H9 (cell line): ENCODE results near the gene PF4V1. TPM values are rescaled to one million over a fixed set of nuclear protein-coding genes. Genes with fewer than 3 reads are reported as not detected.
A peak's percentile ranks its signal among the peaks of the same experiment; 100 is the strongest.

Source experiments
- DNase-seq: peaks from one replicate; pipeline ENCODE4 v3.0.0-alpha.2; 2017
- H2AFZ ChIP-seq: one replicate; pipeline ENCODE4 v1.6.1; 2013; ENCODE audit warnings: mild to moderate bottlenecking, low read length, control low read depth, moderate library complexity
- H2AK5ac ChIP-seq: 2 replicates; pipeline ENCODE4 v1.6.1; 2013; ENCODE audit warnings: low read length, control low read depth, mixed read lengths; ENCODE audit not compliant: insufficient read length
- H2BK120ac ChIP-seq: one replicate; pipeline ENCODE4 v1.6.1; 2013; ENCODE audit warnings: low read depth, mild to moderate bottlenecking, low read length, control low read depth, inconsistent platforms; ENCODE audit not compliant: poor library complexity, severe bottlenecking
- H2BK12ac ChIP-seq: 2 replicates; pipeline ENCODE4 v1.6.1; 2013; ENCODE audit warnings: low read length, control low read depth, mixed read lengths, low read depth; ENCODE audit not compliant: insufficient read length
- H2BK15ac ChIP-seq: 2 replicates; pipeline ENCODE4 v1.6.1; 2013; ENCODE audit warnings: low read depth, low read length, control low read depth
- H2BK20ac ChIP-seq: one replicate; pipeline ENCODE4 v1.6.1; 2013; ENCODE audit warnings: low read depth, mild to moderate bottlenecking, low read length, control low read depth, inconsistent platforms; ENCODE audit not compliant: poor library complexity, severe bottlenecking
- H2BK5ac ChIP-seq: 2 replicates; pipeline ENCODE4 v1.6.1; 2013; ENCODE audit warnings: low read length, control low read depth, mixed read lengths; ENCODE audit not compliant: insufficient read length
- H3K14ac ChIP-seq: 2 replicates; pipeline ENCODE4 v1.6.1; 2013; ENCODE audit warnings: low read length, control low read depth; ENCODE audit not compliant: insufficient read depth
- H3K18ac ChIP-seq: 2 replicates; pipeline ENCODE4 v1.6.1; 2013; ENCODE audit warnings: low read depth, mild to moderate bottlenecking, mixed read lengths, low read length, control low read depth; ENCODE audit not compliant: insufficient read length
- H3K23ac ChIP-seq: 2 replicates; pipeline ENCODE4 v1.6.1; 2013; ENCODE audit warnings: low read length, control low read depth, mixed read lengths, low read depth; ENCODE audit not compliant: insufficient read length
- H3K23me2 ChIP-seq: 2 replicates; pipeline ENCODE4 v1.6.1; 2013; ENCODE audit warnings: low read depth, mild to moderate bottlenecking, mixed read lengths, low read length, control low read depth; ENCODE audit not compliant: insufficient read length, poor library complexity, severe bottlenecking
- H3K27ac ChIP-seq: 2 replicates; pipeline ENCODE4 v1.5.1; 2013; ENCODE audit warnings: low read length, control low read depth, mixed read lengths, low read depth; ENCODE audit not compliant: insufficient read length
- H3K27me3 ChIP-seq: 2 replicates; pipeline ENCODE4 v1.6.1; 2013; ENCODE audit warnings: low read length, control low read depth, inconsistent platforms; ENCODE audit not compliant: insufficient read depth
- H3K4ac ChIP-seq: 2 replicates; pipeline ENCODE4 v1.6.1; 2013; ENCODE audit warnings: low read depth, mild to moderate bottlenecking, control low read depth, inconsistent platforms, low read length, moderate library complexity
- H3K4me1 ChIP-seq: 2 replicates; pipeline ENCODE4 v1.6.1; 2013; ENCODE audit warnings: low read length, control low read depth, inconsistent platforms; ENCODE audit not compliant: insufficient read depth
- H3K4me2 ChIP-seq: 2 replicates; pipeline ENCODE4 v1.6.1; 2013; ENCODE audit warnings: low read length, control low read depth, mixed read lengths; ENCODE audit not compliant: insufficient read length, insufficient read depth
- H3K56ac ChIP-seq: 2 replicates; pipeline ENCODE4 v1.6.1; 2013; ENCODE audit warnings: low read depth, mild to moderate bottlenecking, mixed read lengths, low read length, control low read depth; ENCODE audit not compliant: insufficient read length
- H3K79me1 ChIP-seq: 2 replicates; pipeline ENCODE4 v1.6.1; 2013; ENCODE audit warnings: low read depth, mild to moderate bottlenecking, moderate library complexity, low read length, control low read depth, inconsistent platforms; ENCODE audit not compliant: insufficient read depth, poor library complexity, severe bottlenecking
- H3K79me2 ChIP-seq: 2 replicates; pipeline ENCODE4 v1.6.1; 2013; ENCODE audit warnings: low read length, control low read depth, inconsistent platforms; ENCODE audit not compliant: insufficient read depth
- H3K9ac ChIP-seq: 2 replicates; pipeline ENCODE4 v1.6.1; 2013; ENCODE audit warnings: low read length, control low read depth, mixed read lengths; ENCODE audit not compliant: insufficient read length; ENCODE audit errors: extremely low read depth
- H3K9me3 ChIP-seq: one replicate; pipeline ENCODE4 v1.6.1; 2013; ENCODE audit warnings: low read depth, low read length, inconsistent platforms; ENCODE audit not compliant: control insufficient read depth
- H3T11ph ChIP-seq: one replicate; pipeline ENCODE4 v1.6.1; 2013; ENCODE audit warnings: mild to moderate bottlenecking, low read length, control low read depth, inconsistent platforms
- H4K20me1 ChIP-seq: one replicate; pipeline ENCODE4 v1.6.1; 2013; ENCODE audit not compliant: control insufficient read depth, insufficient read length, insufficient read depth
- H4K5ac ChIP-seq: 2 replicates; pipeline ENCODE4 v1.6.1; 2013; ENCODE audit warnings: low read depth, mild to moderate bottlenecking, mixed read lengths, low read length, control low read depth; ENCODE audit not compliant: insufficient read length
- H4K8ac ChIP-seq: replicated peaks from 2 replicates; pipeline ENCODE4 v1.6.1; 2013; ENCODE audit warnings: low read length, control low read depth, mixed read lengths, low read depth; ENCODE audit not compliant: insufficient read length
- H4K91ac ChIP-seq: 2 replicates; pipeline ENCODE4 v1.6.1; 2013; ENCODE audit warnings: low read depth, mild to moderate bottlenecking, moderate library complexity, mixed read lengths, low read length, control low read depth; ENCODE audit not compliant: insufficient read length
- H3K27ac Mint-ChIP-seq, 3 experiments: 2 replicates in 2 of 3; 3 replicates in 1 of 3; pipeline ENCODE4 v1.8.0; 2020 to 2021; ENCODE audit warnings: mixed read lengths in 3 of 3, mild to moderate bottlenecking in 1 of 3, moderate library complexity in 1 of 3
- H3K27me3 Mint-ChIP-seq: 2 replicates; pipeline ENCODE4 v1.8.0; 2021; ENCODE audit warnings: low read depth, mild to moderate bottlenecking, moderate library complexity, mixed read lengths
- H3K36me3 Mint-ChIP-seq, 3 experiments: 2 replicates in 2 of 3; 3 replicates in 1 of 3; pipeline ENCODE4 v1.8.0; 2020 to 2021; ENCODE audit warnings: low read depth in 3 of 3, mixed read lengths in 3 of 3; ENCODE audit not compliant: insufficient read depth in 1 of 3
- H3K4me1 Mint-ChIP-seq, 2 experiments: 2 replicates each; pipeline ENCODE4 v1.8.0; 2020; ENCODE audit warnings: mixed read lengths in 2 of 2
- H3K4me3 Mint-ChIP-seq, 2 experiments: 2 replicates in 1 of 2; 3 replicates in 1 of 2; pipeline ENCODE4 v1.8.0; 2020 to 2021; ENCODE audit warnings: mild to moderate bottlenecking in 2 of 2, mixed read lengths in 2 of 2, moderate library complexity in 1 of 2
- H3K9me3 Mint-ChIP-seq, 2 experiments: 2 replicates in 1 of 2; 3 replicates in 1 of 2; pipeline ENCODE4 v1.8.0; 2020; ENCODE audit warnings: mild to moderate bottlenecking in 2 of 2, mixed read lengths in 2 of 2, moderate library complexity in 1 of 2
- CTCF ChIP-seq: fragments of 200-600 bp; sonication (generic); conservative IDR thresholded peaks from 3 replicates; pipeline ENCODE4 v1.8.0; 2021; ENCODE audit warnings: antibody characterized with exemption, mild to moderate bottlenecking
- WGBS: extraction: QIAGEN DNeasy Blood & Tissue Kit; methylation state at CpG from one replicate; pipeline ENCODE4 v1.1.7; 2013; ENCODE audit warnings: missing lambda C conversion rate, low lambda C conversion rate, mixed read lengths; ENCODE audit not compliant: insufficient read length; ENCODE audit errors: extremely low coverage; 5-methylcytosine and 5-hydroxymethylcytosine counted together
- total RNA-seq: library from RNA; stranded (reverse); gene quantifications from 2 replicates; pipeline ENCODE4 v1.2.1, GENCODE V29; 2021

PF4V1 gene
- total RNA-seq, 1 experiment from 2014 or later = not detected

GRCh38 chr4:73869130-73870055 lies 16.3 kb downstream of the PF4V1 start, which contains the start of gene CXCL1:
Gene CXCL1, plus strand, starts transcription at chr4:73869393. Its CDS starts 78 bp downstream, at chr4:73869471.
- Mint-ChIP-seq H3K27me3 (peaks cover 50% of the 10 kb centered on the region), H3K4me1 (peaks cover 15 to 21% of the 10 kb centered on the region in 2 experiments), H3K36me3 (no peaks in the 10 kb centered on the region), H3K9me3 (no peaks in the 10 kb centered on the region), H3K4me3 (peak within 1 kb of the TSS; percentile 80 to 82), H3K27ac (no peak within 1 kb of the TSS; a peak in 1 of 7 replicates)
- Histone ChIP-seq H3K9ac (peak within 1 kb of the TSS; percentile 44), H4K8ac (no peak within 1 kb of the TSS), H3K79me1 (no peaks in the 10 kb centered on the region), H3K27me3 (no peaks in the 10 kb centered on the region; the same call in 1 of the 2 replicates), H3K23ac (no peak within 1 kb of the TSS), H3K4ac (no peak within 1 kb of the TSS), H3K79me2 (no peaks in the 10 kb centered on the region), H2BK20ac (no peak within 1 kb of the TSS), H4K20me1 (no peaks in the 10 kb centered on the region), H3K4me2 (peak within 1 kb of the TSS; percentile 75), H3K4me1 (0 out of 2 replicates have a peak, but pooled peaks cover 2% of the 10 kb centered on the region), H4K5ac (no peak within 1 kb of the TSS), H3K18ac (peak within 1 kb of the TSS; percentile 24), H3K56ac (no peak within 1 kb of the TSS), H3T11ph (no peak within 1 kb of the TSS), H2BK5ac (no peak within 1 kb of the TSS), H2BK120ac (no peak within 1 kb of the TSS), H4K91ac (no peak within 1 kb of the TSS), H2BK12ac (peak within 1 kb of the TSS; percentile 14), H3K23me2 (peaks cover 12% of the 10 kb centered on the region), H3K27ac (no peak within 1 kb of the TSS), H3K9me3 (no peaks in the 10 kb centered on the region), H2AK5ac (no peak within 1 kb of the TSS), H2BK15ac (no peak within 1 kb of the TSS), H2AFZ (no peak within 1 kb of the TSS), H3K14ac (peak within 1 kb of the TSS; percentile 66; the same call in 1 of the 2 replicates)
- no CpG with 5 or more reads among the region's 61 CpGs for WGBS
- TF ChIP-seq CTCF = no peak
- peak; percentile 48 for DNase-seq
